Measurements from ENCODE around the gene PCCA.
"Not testable (repeated sequence)": the region's sequence is repeated elsewhere in the genome, so short reads cannot be mapped to it uniquely, and the experiment has no call there.

Gene PCCA

DNA sequence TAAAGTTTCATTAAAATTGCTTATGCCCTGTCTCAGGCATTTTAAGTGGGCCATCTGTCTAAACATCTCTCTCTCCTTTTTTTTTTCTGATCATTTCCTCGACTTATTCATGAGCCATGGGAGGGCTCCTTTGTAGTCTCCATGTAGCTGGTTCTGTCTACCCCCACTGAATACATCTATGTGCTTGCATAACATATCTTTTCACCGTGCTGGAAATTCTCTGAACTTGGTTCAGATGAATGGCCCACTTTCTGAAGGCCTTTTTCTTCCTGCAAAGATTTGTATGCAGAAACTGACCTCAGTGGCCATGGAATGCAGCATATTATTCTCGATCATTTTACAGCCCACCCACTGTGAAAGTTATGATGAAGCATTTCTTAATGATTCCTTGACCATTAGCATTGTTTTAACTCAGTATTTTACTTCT is 274.4 kb downstream of the PCCA start:
- no peak for DNase-seq (ENCODE audit: low read depth)

- DNase-seq (ENCODE audit: low read depth), result no peak
Observed at GRCh38 chr13:100363874-100364273, 275.0 kb downstream of the PCCA start.

DNA sequence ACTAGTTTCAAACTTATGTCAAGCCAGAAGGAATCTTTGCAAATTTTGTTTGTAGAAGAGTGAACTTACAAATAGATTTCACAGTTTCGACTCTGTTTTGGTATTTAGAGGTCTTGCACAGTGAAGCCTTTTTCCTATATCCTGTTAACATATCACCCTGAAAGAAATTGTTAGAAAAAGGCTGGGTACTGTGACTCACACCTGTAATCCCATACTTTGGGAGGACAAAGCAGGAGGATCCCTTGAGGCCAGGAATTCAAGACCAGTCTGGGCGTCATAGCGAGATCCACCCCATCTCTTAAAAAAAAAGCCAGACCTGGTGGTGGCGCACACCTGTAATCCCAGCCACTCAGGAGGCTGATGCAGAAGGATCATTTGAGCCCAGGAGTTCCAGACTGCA is 275.7 kb downstream of the PCCA start:
- no peak for DNase-seq (ENCODE audit: low read depth)

- DNase-seq (ENCODE audit: low read depth), result no peak
Observed at GRCh38 chr13:100365680-100366079, 276.8 kb downstream of the PCCA start.

DNA sequence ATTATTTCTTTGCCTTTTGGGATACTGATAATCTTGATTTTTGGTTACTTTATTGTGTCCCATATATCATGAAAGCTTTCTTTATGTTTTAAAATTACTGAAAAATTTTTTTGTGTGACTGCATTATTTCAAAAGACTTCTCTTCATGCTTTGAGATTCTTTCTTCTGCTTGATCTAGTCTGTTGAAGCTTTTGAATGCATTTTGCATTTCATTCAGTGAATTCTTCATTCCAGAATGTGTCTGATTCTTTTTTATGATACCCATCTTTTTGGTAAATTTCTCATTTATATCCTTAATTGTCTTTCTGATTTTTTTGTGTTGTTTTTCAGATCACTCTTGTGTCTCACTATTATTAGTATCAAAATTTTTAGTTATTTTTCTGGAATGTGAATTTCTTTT is 289.6 kb downstream of the PCCA start:
- DNase-seq (ENCODE audit: low read depth), result no peak

DNA sequence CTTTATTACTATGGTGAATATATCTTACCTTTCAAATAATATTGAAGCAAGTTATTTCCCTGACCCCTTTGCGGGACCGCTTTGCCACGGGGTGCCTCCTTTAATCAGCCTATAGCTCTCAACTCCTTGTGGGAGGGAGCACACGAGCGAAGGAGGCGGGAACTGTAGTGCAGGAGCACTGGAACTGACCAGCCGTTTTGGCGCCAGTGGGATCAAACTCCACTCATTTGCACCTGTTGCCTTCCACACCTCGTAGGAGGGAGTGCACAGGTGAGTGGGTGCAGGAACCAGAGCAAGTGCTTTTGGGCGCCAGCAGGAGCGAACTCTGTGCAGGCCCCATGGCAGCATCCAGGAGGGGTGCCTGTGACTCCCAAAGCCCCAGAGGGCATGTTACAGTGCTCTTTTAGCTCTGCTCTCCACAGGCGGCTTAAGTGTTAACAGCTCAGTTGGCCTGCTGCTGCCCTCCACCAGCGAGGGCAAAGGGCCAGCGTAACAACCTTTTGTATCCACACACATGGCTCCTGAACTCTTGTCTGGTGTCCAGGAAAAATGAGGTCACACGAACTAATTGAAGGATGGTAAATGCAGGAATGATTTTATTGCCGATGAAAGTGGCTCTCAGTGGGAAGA is 292.8 kb downstream of the PCCA start:
- DNase-seq (ENCODE audit: low read depth), result no peak

DNA sequence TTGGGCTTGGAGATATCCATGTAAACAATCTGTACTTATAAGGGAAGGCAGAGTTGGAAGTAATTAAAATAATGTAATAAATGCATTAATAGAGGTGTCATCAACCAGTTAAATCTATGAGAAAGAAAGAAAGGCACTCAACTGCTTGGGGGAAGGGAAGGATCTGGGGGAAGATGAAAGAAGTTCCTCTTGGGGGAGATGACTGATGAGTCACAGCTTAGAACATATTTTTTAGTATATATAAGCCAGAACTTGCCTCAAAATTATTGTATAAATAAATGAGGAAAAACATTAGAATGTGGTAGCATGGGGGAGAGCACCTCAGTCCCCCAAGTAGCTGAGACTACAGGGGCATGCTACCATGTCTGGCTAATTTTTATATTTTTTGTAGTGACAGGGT is 293.9 kb downstream of the PCCA start:
- DNase-seq (ENCODE audit: low read depth), result no peak

- DNase-seq (ENCODE audit: low read depth), result no peak
Observed at GRCh38 chr13:100387416-100387815, 298.5 kb downstream of the PCCA start.

GRCh38 chr13:100388150-100388549 is 299.3 kb downstream of the PCCA start:
- not testable (repeated sequence) for DNase-seq (ENCODE audit: low read depth)

GRCh38 chr13:100388923-100389322 is 300.0 kb downstream of the PCCA start:
- no peak for DNase-seq (ENCODE audit: low read depth)

GRCh38 chr13:100389617-100390016 is 300.7 kb downstream of the PCCA start:
- DNase-seq (ENCODE audit: low read depth), result no peak

GRCh38 chr13:100392709-100393630 is 304.1 kb downstream of the PCCA start:
- peak; percentile 71 for DNase-seq (ENCODE audit: low read depth)

GRCh38 chr13:100394005-100394695 is 305.3 kb downstream of the PCCA start:
- no peak for DNase-seq (ENCODE audit: low read depth)

- no peak for DNase-seq (ENCODE audit: low read depth)
Observed at GRCh38 chr13:100395698-100396373, 306.9 kb downstream of the PCCA start.

DNA sequence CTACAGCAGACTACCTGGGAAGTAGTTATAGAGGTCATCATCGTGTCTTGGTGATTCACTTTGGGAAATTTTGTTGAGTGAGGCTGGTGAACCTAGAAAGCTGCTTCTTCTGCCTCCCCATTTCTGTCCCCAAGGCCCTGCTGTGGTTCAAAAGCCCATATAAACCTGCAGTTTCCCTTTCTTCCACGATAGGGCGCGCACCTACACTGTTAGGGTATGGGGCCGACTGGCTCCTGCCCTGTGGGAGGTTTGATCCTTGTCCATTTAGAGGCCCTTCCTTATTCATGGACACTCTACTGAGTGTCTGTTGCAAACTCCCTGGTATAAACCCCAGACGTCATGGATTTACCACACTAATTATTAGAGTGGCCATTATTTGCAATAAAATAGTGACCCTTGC is 307.9 kb downstream of the PCCA start:
- DNase-seq (ENCODE audit: low read depth), result no peak

GRCh38 chr13:100397627-100398026 is 308.7 kb downstream of the PCCA start:
- DNase-seq (ENCODE audit: low read depth), result no peak

DNA sequence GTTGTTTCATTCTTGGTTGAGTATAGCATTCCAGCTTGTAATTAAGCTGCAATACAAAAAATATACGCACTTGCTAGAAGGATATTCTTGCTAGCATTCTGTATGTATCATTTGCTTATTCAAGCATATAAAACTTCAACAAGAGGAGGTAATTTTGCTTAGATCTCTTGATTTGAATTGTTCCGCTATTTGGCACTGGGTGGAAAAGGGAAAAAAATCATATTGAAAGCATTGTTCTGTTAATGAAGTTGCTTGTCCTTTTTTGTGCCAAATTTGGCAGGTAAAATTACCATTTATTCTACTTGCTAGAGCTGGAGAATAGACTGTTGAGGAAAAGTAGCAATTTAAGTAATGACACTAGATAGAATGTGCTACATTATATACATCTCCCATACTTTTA is 309.5 kb downstream of the PCCA start:
- no peak for DNase-seq (ENCODE audit: low read depth)

GRCh38 chr13:100399455-100399854 is 310.6 kb downstream of the PCCA start:
- no peak for DNase-seq (ENCODE audit: low read depth)

DNA sequence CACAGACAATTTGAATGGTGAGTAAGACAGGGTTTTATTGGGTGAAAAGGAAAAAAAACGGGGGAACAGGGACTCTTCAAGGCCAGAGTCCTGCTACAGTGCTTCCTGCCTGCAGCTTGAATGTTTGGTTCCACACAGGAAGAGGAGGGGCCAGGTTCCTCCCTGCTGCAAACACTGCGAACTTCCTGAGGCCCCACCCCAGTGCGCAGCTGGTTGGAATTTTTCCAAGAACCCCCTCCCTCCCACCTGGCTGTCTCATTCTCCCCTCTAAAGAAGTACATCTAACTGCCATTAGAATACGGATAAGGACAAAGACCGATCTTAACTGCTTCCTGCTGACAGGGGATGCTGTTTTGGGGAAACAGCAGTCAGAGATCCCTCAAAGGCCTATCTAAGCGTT is 314.8 kb downstream of the PCCA start:
- DNase-seq (ENCODE audit: low read depth), result no peak

DNA sequence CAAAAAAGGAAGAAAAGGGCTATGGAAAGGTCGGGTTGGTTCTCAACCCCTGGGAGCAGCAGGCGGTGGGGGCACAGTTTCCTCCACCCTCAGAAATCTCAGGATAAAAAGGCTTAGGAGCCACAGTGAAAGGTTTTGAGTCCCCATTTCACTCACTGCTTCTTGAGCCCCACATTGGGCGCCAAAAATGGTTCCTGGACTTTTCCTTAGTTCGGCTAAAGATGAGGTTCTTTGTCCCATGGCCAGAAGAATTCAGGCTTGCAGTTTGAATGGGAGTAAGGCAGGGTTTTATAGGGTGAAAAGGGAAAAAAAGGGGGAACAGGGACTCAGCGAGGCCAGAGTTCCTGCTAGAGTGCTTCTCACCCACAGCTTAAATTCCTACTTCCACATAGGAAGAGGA is 320.2 kb downstream of the PCCA start:
- DNase-seq (ENCODE audit: low read depth), result no peak

DNA sequence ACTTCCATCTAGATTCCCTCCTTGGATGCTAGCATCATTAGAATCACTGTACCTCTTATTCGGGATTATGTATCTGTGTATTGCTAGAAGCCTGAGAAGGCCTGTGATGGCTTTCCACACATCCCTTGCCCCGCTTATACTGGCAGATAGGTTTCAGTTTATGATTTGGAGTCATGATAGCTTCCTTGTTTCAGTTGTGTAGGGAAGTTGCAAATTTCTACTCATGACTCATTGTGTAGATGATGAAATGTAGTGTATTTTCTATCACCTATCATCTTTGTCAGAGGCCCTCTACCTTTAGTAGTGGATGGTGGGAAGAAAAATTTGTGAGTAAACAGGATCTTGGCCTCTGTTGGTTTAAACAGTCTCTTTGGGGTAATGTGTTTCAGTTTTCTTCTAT is 334.5 kb downstream of the PCCA start:
- no peak for DNase-seq (ENCODE audit: low read depth)

DNA sequence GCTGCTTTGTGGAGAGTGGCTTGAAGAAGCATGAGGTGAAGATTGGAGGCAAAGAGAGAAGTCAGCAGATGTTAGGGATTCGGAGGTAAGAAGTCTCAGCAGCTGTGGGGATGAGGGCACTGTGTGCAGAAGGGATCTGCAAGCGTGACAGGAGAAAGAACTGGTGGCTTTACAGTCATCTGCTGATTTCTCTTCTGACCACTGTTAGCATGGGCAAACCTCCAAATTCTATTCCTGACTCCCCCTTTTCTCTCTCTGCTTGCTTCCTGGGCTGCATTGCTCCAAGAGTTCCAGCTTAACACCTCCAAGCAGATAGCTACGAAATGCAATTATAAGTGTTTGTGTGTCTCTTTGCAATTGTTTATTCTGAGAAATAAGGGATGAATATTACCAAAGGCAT is 340.1 kb downstream of the PCCA start:
- DNase-seq (ENCODE audit: low read depth), result no peak

Measured in stimulated activated CD4-positive, alpha-beta T cell treated with anti-CD3 and anti-CD28 coated beads, Interleukin-2, amount 100 ng/mL, for 4 hours (primary cell).